ENCODE data around the gene IL1RAPL1.
"Not testable (repeated sequence)": the region's sequence is repeated elsewhere in the genome, so short reads cannot be mapped to it uniquely, and the experiment has no call there.

IL1RAPL1 gene

DNA sequence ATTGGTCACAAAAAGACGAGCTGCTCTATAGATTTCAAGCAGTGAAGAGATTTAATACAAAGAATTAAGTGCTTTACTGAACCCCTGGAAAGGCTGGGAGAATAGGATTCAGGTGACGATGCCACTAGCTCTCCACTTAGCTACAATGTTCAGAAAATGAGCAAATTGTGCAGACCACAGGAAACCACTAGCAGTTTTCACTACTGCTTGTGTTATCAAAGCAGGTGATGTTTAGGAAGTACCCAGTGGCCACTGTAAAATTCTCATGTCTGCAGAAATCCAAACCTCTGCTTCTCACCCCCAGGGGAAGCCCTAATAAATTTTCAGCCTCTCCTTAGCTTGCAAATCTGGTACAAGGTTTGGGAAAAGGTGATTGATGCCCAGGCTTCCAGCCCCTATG lies 165.1 kb downstream of the IL1RAPL1 start:
- no peak overlapping the region for H3K27ac ChIP-seq
- TF ChIP-seq, protein P1, sequence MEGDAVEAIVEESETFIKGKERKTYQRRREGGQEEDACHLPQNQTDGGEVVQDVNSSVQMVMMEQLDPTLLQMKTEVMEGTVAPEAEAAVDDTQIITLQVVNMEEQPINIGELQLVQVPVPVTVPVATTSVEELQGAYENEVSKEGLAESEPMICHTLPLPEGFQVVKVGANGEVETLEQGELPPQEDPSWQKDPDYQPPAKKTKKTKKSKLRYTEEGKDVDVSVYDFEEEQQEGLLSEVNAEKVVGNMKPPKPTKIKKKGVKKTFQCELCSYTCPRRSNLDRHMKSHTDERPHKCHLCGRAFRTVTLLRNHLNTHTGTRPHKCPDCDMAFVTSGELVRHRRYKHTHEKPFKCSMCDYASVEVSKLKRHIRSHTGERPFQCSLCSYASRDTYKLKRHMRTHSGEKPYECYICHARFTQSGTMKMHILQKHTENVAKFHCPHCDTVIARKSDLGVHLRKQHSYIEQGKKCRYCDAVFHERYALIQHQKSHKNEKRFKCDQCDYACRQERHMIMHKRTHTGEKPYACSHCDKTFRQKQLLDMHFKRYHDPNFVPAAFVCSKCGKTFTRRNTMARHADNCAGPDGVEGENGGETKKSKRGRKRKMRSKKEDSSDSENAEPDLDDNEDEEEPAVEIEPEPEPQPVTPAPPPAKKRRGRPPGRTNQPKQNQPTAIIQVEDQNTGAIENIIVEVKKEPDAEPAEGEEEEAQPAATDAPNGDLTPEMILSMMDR (conservative IDR thresholded peaks at IDR 0.05), result no peak
- TF ChIP-seq ZFX (IDR thresholded peaks at IDR 0.05), result no peak

DNA sequence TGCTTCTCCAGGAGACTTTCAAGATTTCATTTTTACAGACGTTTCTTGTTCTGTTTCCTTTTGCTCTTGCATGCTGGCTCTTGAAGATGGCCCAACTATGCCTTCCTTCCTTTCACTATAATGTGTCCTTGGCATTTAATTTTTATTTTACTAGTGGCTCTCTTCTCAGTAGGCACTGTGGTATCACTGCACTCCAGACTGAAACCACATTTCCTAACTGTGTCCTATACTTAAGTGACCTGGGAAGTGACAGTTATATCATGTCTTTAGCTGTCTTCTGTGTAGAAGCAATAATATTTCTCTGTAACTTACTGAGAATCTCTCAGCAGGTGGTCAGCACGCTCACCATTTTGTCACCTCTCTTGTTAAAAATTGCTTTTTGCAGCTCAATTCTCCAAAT lies 168.9 kb downstream of the IL1RAPL1 start:
- no peak for TF ChIP-seq ZFX (IDR thresholded peaks at IDR 0.05)
- TF ChIP-seq, protein P1 (conservative IDR thresholded peaks at IDR 0.05), result no peak
- no peak overlapping the region for H3K27ac ChIP-seq

DNA sequence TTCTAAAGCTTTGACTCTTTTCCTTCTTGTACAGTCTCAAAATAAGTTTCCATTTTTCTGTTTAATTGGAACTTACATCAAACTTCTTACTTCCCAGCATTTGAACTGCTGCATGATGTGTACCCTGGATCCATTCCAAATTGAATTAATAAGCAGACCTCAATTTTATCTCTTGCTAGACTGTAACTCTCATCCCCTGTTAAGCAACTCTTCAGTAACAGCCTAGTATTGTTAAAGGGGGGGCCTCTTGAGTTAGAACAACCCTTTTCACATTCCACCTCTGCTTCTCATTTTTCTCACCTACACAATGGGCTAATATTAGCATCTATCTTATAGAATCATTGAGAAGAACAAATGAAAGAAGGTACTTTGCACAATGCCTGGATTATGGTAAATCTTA lies 169.4 kb downstream of the IL1RAPL1 start:
- H3K27ac ChIP-seq, result no peak overlapping the region
- no peak for TF ChIP-seq ZFX (IDR thresholded peaks at IDR 0.05)
- TF ChIP-seq, protein P1 (conservative IDR thresholded peaks at IDR 0.05), result no peak

DNA sequence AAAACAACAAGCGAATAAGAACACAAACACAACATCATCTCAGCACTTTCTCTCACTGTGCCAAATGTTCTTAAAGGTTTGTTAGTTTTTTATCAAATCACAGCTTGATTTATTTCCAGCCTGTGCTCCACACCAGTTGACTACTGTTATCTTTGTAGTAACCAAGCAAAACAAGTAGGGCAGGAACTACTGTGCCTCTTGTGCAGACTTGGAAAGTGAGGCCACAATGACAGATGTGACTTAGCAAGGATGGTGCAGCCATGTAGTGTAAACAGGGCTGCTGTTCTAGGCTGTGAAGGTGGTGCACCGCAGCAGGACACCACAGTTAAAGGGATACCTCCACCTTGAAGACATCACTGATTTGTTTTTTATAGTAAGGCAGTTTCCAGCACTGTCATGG lies 170.0 kb downstream of the IL1RAPL1 start:
- no peak for TF ChIP-seq ZFX (IDR thresholded peaks at IDR 0.05)
- TF ChIP-seq, protein P1 (conservative IDR thresholded peaks at IDR 0.05), result no peak
- H3K27ac ChIP-seq, result no peak overlapping the region

DNA sequence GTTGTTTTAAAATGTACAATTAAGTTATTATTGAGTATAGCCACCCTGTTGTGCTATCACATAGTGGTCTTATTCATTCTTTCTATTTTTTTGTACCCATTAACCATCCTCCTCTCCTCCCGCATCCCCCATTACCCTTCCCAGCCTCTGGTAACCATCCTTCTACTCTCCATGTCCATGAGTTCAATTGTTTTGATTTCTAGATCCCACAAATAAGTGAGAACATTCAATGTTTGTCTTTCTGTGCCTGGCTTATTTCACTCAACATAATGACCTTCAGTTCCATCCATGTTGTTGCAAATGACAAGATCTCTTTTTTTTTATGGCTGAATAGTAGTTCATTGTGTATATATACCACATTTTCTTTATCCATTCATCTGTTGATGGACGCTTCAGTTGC lies 179.3 kb downstream of the IL1RAPL1 start:
- H3K27ac ChIP-seq, result not testable (repeated sequence)

DNA sequence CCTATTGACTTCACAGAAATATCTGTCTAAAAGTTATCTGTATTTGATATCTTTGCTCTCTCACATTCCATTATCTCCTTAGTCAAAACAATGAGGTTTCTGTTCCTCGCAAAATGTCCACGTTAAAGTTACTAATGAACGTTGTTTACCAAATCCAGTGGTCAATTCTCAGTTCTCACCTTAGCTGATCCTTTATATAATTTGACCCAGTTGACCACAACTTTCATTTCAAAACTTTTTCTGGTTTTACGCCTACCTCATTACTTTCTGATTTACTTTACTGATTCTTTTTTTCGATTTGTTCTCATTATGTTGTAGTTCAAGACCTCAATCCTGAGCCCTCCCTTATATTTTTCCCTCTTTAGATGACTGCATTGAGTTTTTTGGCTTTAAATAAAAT lies 186.6 kb downstream of the IL1RAPL1 start:
- H3K27ac ChIP-seq, result no peak overlapping the region
- TF ChIP-seq, protein P1 (conservative IDR thresholded peaks at IDR 0.05), result no peak
- TF ChIP-seq ZFX (IDR thresholded peaks at IDR 0.05), result no peak

DNA sequence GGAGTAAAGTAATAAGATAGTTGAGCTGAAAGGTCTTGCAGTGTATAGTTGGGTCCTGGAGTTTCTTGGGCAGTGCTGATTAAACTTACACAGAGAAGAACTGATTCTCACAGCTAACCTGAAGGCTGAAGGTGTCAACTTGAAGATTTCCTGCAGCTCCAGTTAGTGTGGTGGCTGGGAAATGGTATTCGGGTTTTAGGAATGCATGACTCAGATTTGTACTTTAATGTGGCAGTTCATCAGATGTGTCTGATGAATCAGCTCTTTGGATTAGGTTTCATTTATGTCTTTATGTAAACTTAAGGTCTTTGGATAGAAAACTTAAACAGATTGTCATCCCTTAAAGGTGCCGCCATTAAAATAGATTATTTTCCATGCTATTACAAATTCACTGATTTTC lies 200.0 kb downstream of the IL1RAPL1 start:
- no peak for TF ChIP-seq ZFX (IDR thresholded peaks at IDR 0.05)
- TF ChIP-seq, protein P1 (conservative IDR thresholded peaks at IDR 0.05), result no peak
- no peak overlapping the region for H3K27ac ChIP-seq

DNA sequence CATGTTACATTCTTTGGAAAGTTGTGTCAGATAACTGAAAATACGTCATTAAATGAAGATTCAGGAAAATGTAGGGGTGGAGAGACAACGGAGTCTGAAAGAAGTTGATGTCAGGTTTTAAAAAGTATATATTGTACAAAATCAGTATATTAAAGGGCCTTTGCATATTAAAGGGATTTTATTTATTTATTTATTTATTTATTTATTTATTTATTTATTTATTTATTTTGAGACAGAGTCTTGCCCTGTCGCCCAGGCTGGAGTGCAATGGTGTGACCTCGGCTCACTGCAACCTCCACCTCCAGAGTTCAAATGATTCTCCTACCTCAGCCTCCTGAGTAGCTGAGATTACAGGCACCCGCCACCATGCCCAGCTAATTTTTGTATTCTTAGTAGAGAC lies 213.4 kb downstream of the IL1RAPL1 start:
- not testable (repeated sequence) for H3K27ac ChIP-seq

DNA sequence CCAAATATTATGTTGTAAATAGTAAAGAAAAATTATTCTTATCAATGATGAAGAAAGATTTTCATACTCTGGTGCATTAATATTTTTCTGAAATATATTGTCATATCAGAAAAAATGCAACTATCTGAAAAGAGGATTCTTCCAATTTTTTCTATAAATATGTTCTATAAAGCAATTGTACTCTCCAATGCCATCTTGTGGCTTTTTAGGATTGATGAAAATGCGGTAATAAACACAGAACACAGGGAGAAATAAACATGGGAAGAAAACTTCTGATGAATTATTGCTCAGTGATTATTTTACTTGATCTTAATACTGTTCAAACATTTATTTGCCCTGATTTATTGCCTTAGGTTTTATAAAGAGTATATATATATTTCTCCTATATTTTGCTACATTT lies 215.4 kb downstream of the IL1RAPL1 start:
- no peak overlapping the region for H3K27ac ChIP-seq
- TF ChIP-seq, protein P1 (conservative IDR thresholded peaks at IDR 0.05), result peak; percentile 32
- no peak for TF ChIP-seq ZFX (IDR thresholded peaks at IDR 0.05)

All from C4-2B (cell line).